ENCODE measurements around the gene PEX19.

PEX19 gene

DNA sequence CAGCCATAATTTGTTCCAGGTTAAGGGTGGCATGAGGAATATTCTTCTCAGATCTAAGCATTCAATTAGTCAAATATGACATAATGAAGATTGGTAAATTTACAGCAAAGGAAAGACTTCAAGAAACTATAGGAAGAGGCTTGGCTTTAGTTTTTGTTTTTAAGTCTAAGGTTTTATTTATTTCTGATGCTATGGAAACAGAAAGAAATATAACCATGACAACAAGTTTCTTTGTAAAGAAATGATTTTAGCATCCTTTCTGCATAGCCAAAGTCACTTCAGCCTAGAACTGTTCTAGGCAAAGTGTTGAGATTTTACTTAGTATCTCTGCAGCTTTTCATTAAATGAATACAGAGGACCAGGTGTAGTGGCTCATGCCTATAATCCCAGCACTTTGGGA, 52.0 kb downstream of the PEX19 start:
- peaks cover 7% of the 10 kb centered on the region; the same call in 1 of the 2 replicates for H4K20me1 ChIP-seq (ENCODE audit: insufficient read depth, low read length)
- no peak overlapping the region for H3K9ac ChIP-seq (ENCODE audit: low read length)
- H3K27ac ChIP-seq (ENCODE audit: low read length) = no peak overlapping the region
- no peak for TF ChIP-seq EZH2phosphoT487 (IDR thresholded peaks at IDR 0.05; ENCODE audit: low read depth)
- TF ChIP-seq, protein P1, sequence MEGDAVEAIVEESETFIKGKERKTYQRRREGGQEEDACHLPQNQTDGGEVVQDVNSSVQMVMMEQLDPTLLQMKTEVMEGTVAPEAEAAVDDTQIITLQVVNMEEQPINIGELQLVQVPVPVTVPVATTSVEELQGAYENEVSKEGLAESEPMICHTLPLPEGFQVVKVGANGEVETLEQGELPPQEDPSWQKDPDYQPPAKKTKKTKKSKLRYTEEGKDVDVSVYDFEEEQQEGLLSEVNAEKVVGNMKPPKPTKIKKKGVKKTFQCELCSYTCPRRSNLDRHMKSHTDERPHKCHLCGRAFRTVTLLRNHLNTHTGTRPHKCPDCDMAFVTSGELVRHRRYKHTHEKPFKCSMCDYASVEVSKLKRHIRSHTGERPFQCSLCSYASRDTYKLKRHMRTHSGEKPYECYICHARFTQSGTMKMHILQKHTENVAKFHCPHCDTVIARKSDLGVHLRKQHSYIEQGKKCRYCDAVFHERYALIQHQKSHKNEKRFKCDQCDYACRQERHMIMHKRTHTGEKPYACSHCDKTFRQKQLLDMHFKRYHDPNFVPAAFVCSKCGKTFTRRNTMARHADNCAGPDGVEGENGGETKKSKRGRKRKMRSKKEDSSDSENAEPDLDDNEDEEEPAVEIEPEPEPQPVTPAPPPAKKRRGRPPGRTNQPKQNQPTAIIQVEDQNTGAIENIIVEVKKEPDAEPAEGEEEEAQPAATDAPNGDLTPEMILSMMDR (IDR thresholded peaks at IDR 0.05; ENCODE audit: low read depth, low read length) = no peak
- no peak overlapping the region for H2AFZ ChIP-seq (ENCODE audit: low read depth, low read length)
- no peaks in the 10 kb centered on the region for H3K27me3 ChIP-seq (ENCODE audit: low read depth, low read length)
- peaks cover 16% of the 10 kb centered on the region for H3K4me1 ChIP-seq (ENCODE audit: low read length)
- H3K79me2 ChIP-seq (ENCODE audit: low read length) = no peaks in the 10 kb centered on the region
- no peak overlapping the region for H3K4me3 ChIP-seq (ENCODE audit: low read length)
- no peak overlapping the region for H3K4me2 ChIP-seq (ENCODE audit: low read length)
- peaks cover 69% of the 10 kb centered on the region for H3K36me3 ChIP-seq (replicated peaks; ENCODE audit: low read depth, low read length)
- H3K9me3 ChIP-seq (ENCODE audit: insufficient read depth, low read length) = no peaks in the 10 kb centered on the region

DNA sequence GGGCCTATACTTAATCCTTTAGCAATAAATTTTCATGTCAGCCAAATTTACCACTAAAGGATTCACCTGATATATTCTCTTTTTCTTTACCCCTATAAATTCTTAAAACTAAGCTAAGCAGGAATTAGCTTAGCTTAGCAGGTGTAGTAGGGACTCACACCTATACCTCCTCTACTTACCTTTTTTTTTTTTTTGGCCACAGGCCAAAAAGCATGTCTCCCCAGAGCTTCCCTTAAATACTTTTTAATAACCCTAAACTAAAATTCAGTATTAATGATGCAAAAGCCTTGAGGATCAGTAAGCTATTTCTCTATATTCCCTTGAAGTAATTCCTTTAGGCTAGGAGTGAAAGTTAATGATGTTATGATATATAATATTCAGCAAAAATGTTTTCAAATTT, 56.5 kb downstream of the PEX19 start:
- Histone ChIP-seq H3K27me3 (ENCODE audit: low read depth, low read length) (no peaks in the 10 kb centered on the region), H3K27ac (ENCODE audit: low read length) (no peak overlapping the region), H3K9ac (ENCODE audit: low read length) (no peak overlapping the region), H3K4me1 (ENCODE audit: low read length) (peaks cover 7% of the 10 kb centered on the region; the same call in 1 of the 2 replicates), H4K20me1 (ENCODE audit: insufficient read depth, low read length) (peaks cover 4% of the 10 kb centered on the region; the same call in 1 of the 2 replicates), H3K9me3 (ENCODE audit: insufficient read depth, low read length) (no peaks in the 10 kb centered on the region), H2AFZ (ENCODE audit: low read depth, low read length) (no peak overlapping the region), H3K79me2 (ENCODE audit: low read length) (no peaks in the 10 kb centered on the region), H3K36me3 (replicated peaks; ENCODE audit: low read depth, low read length) (peaks cover 77% of the 10 kb centered on the region), H3K4me2 (ENCODE audit: low read length) (no peak overlapping the region), H3K4me3 (ENCODE audit: low read length) (no peak overlapping the region)
- TF ChIP-seq, protein P1 (IDR thresholded peaks at IDR 0.05; ENCODE audit: low read depth, low read length) = no peak
- TF ChIP-seq EZH2phosphoT487 (IDR thresholded peaks at IDR 0.05; ENCODE audit: low read depth) = no peak

GRCh38 chr1:160227561-160227960, 57.4 kb downstream of the PEX19 start:
- Histone ChIP-seq H4K20me1 (ENCODE audit: insufficient read depth, low read length) (peaks cover 3% of the 10 kb centered on the region; the same call in 1 of the 2 replicates), H3K4me2 (ENCODE audit: low read length) (no peak overlapping the region), H3K27me3 (ENCODE audit: low read depth, low read length) (no peaks in the 10 kb centered on the region), H3K27ac (ENCODE audit: low read length) (no peak overlapping the region), H2AFZ (ENCODE audit: low read depth, low read length) (no peak overlapping the region), H3K36me3 (replicated peaks; ENCODE audit: low read depth, low read length) (peaks cover 80% of the 10 kb centered on the region), H3K4me1 (ENCODE audit: low read length) (peaks cover 7% of the 10 kb centered on the region; the same call in 1 of the 2 replicates), H3K4me3 (ENCODE audit: low read length) (no peak overlapping the region), H3K9me3 (ENCODE audit: insufficient read depth, low read length) (no peaks in the 10 kb centered on the region), H3K9ac (ENCODE audit: low read length) (no peak overlapping the region), H3K79me2 (ENCODE audit: low read length) (no peaks in the 10 kb centered on the region)
- no peak for TF ChIP-seq EZH2phosphoT487 (IDR thresholded peaks at IDR 0.05; ENCODE audit: low read depth)
- TF ChIP-seq, protein P1 (IDR thresholded peaks at IDR 0.05; ENCODE audit: low read depth, low read length) = no peak

- Histone ChIP-seq H3K79me2 (ENCODE audit: low read length) (no peaks in the 10 kb centered on the region), H3K4me2 (ENCODE audit: low read length) (no peak overlapping the region), H3K4me3 (ENCODE audit: low read length) (no peak overlapping the region), H3K36me3 (replicated peaks; ENCODE audit: low read depth, low read length) (peaks cover 85% of the 10 kb centered on the region), H3K9me3 (ENCODE audit: insufficient read depth, low read length) (no peaks in the 10 kb centered on the region), H3K4me1 (ENCODE audit: low read length) (peaks cover 7% of the 10 kb centered on the region; the same call in 1 of the 2 replicates), H3K9ac (ENCODE audit: low read length) (no peak overlapping the region), H3K27me3 (ENCODE audit: low read depth, low read length) (no peaks in the 10 kb centered on the region), H4K20me1 (ENCODE audit: insufficient read depth, low read length) (peaks cover 3% of the 10 kb centered on the region; the same call in 1 of the 2 replicates), H2AFZ (ENCODE audit: low read depth, low read length) (no peak overlapping the region), H3K27ac (ENCODE audit: low read length) (no peak overlapping the region)
- TF ChIP-seq, protein P1 (IDR thresholded peaks at IDR 0.05; ENCODE audit: low read depth, low read length) = no peak
- TF ChIP-seq EZH2phosphoT487 (IDR thresholded peaks at IDR 0.05; ENCODE audit: low read depth) = no peak
Observed at GRCh38 chr1:160227034-160227433, 57.9 kb downstream of the PEX19 start.

All from OCI-LY3 (cell line).